Suprapubic skin (tissue), 4 donors: ENCODE data around the gene EPHB6. TPM values are rescaled to one million over a fixed set of nuclear protein-coding genes. Genes with fewer than 3 reads are reported as not detected.

ENCODE experiments used
- DNase-seq, 2 donors: peaks; one replicate each; pipeline ENCODE4 v3.0.0-alpha.2; 2019; ENCODE audit warnings: low spot score in 2 of 2
- H3K27ac ChIP-seq: fragments of 200-600 bp; sonication (generic); one replicate; pipeline ENCODE4 v1.5.1; 2019
- H3K27me3 ChIP-seq: fragments of 200-600 bp; sonication (generic); one replicate; pipeline ENCODE4 v1.5.1; 2019
- H3K36me3 ChIP-seq: fragments of 200-600 bp; sonication (generic); one replicate; pipeline ENCODE4 v1.5.1; 2019
- H3K4me1 ChIP-seq: fragments of 200-600 bp; sonication (generic); one replicate; pipeline ENCODE4 v1.5.1; 2019
- H3K4me3 ChIP-seq: fragments of 200-600 bp; sonication (generic); one replicate; pipeline ENCODE4 v1.5.1; 2019; ENCODE audit warnings: mild to moderate bottlenecking
- H3K9me3 ChIP-seq: fragments of 200-600 bp; sonication (generic); one replicate; pipeline ENCODE4 v1.5.1; 2019
- CTCF ChIP-seq, 2 donors: fragments of 200-600 bp in 1 of 2; fragments of 450-650 bp in 1 of 2; sonication (generic) in 1 of 2; IDR thresholded peaks; one replicate each; pipeline ENCODE4 v1.5.1; 2016 to 2019; ENCODE audit warnings: antibody characterized with exemption in 2 of 2, mild to moderate bottlenecking in 1 of 2, moderate library complexity in 1 of 2
- EP300 ChIP-seq: sonication (generic); formaldehyde crosslinking; IDR thresholded peaks from one replicate; pipeline ENCODE4 v1.6.1; 2017; ENCODE audit warnings: antibody characterized with exemption
- POLR2A ChIP-seq, 2 donors: fragments of 450-650 bp; IDR thresholded peaks; one replicate each; pipeline ENCODE4 v1.6.1; 2017; ENCODE audit warnings: antibody characterized with exemption in 2 of 2, mild to moderate bottlenecking in 2 of 2, moderate library complexity in 2 of 2
- POLR2AphosphoS5 ChIP-seq, 3 donors: sonication (generic); formaldehyde crosslinking; IDR thresholded peaks; one replicate each; pipeline ENCODE4 v1.6.1; 2017; ENCODE audit warnings: antibody characterized with exemption in 3 of 3
- WGBS: methylation state at CpG from one replicate; pipeline ENCODE4 v1.1.5; 2018; 5-methylcytosine and 5-hydroxymethylcytosine counted together
- total RNA-seq, 4 donors: library from RNA; depleted of rRNA; stranded (reverse); fragments of >200 nt; gene quantifications; one replicate each; pipeline ENCODE4 v1.1.0, GENCODE V29; 2016

EPHB6 gene
- total RNA-seq, 4 donors from 2014 or later: 207 to 299 (median 258) TPM

- no peak overlapping the region for H3K4me3 ChIP-seq
- no peaks in the 10 kb centered on the region for H3K36me3 ChIP-seq
- H3K9me3 ChIP-seq: no peaks in the 10 kb centered on the region
- no peak overlapping the region for H3K27ac ChIP-seq
- WGBS: 81% methylated on average over 3 of the region's 3 CpGs
- no peak for TF ChIP-seq POLR2A (IDR thresholded peaks at IDR 0.05)
- no peak for TF ChIP-seq CTCF (IDR thresholded peaks at IDR 0.05)
- no peak for TF ChIP-seq EP300
- TF ChIP-seq POLR2AphosphoS5 (IDR thresholded peaks at IDR 0.05): no peak
- H3K27me3 ChIP-seq: peaks cover 23% of the 10 kb centered on the region
- H3K4me1 ChIP-seq: peaks cover 2% of the 10 kb centered on the region
- DNase-seq: no peak
These were observed 46.9 kb upstream of the EPHB6 start for GRCh38 chr7:142807855-142808460.

GRCh38 chr7:142808461-142808801 is 46.4 kb upstream of the EPHB6 start:
- DNase-seq: no peak
- H3K4me3 ChIP-seq: no peak overlapping the region
- H3K27ac ChIP-seq: no peak overlapping the region
- no peaks in the 10 kb centered on the region for H3K36me3 ChIP-seq
- peaks cover 28% of the 10 kb centered on the region for H3K27me3 ChIP-seq
- no peaks in the 10 kb centered on the region for H3K9me3 ChIP-seq
- TF ChIP-seq POLR2A (IDR thresholded peaks at IDR 0.05) (no peak), POLR2AphosphoS5 (IDR thresholded peaks at IDR 0.05) (no peak), EP300 (no peak), CTCF (IDR thresholded peaks at IDR 0.05) (no peak)
- H3K4me1 ChIP-seq: peaks cover 4% of the 10 kb centered on the region

GRCh38 chr7:142808802-142809583 is 45.9 kb upstream of the EPHB6 start:
- H3K36me3 ChIP-seq: no peaks in the 10 kb centered on the region
- H3K4me3 ChIP-seq: no peak overlapping the region
- peaks cover 29% of the 10 kb centered on the region for H3K27me3 ChIP-seq
- H3K9me3 ChIP-seq: no peaks in the 10 kb centered on the region
- WGBS: 65% methylated on average over 6 of the region's 6 CpGs
- TF ChIP-seq EP300 (no peak), POLR2AphosphoS5 (IDR thresholded peaks at IDR 0.05) (no peak), CTCF (IDR thresholded peaks at IDR 0.05) (no peak), POLR2A (IDR thresholded peaks at IDR 0.05) (no peak)
- H3K27ac ChIP-seq: no peak overlapping the region
- peaks cover 4% of the 10 kb centered on the region for H3K4me1 ChIP-seq
- DNase-seq: peak in 1 of 2 donors; percentile 62

- Histone ChIP-seq H3K27ac (no peak overlapping the region), H3K4me3 (no peak overlapping the region), H3K27me3 (peaks cover 29% of the 10 kb centered on the region), H3K9me3 (no peaks in the 10 kb centered on the region), H3K4me1 (peaks cover 4% of the 10 kb centered on the region), H3K36me3 (no peaks in the 10 kb centered on the region)
- TF ChIP-seq POLR2AphosphoS5 (IDR thresholded peaks at IDR 0.05) (no peak), CTCF (IDR thresholded peaks at IDR 0.05) (no peak), POLR2A (IDR thresholded peaks at IDR 0.05) (no peak), EP300 (no peak)
- 93% methylated on average over 2 of the region's 2 CpGs for WGBS
- no peak for DNase-seq
These were observed 45.2 kb upstream of the EPHB6 start for GRCh38 chr7:142809671-142810070.

GRCh38 chr7:142811154-142811737 is 43.6 kb upstream of the EPHB6 start:
- 34% methylated on average over 6 of the region's 6 CpGs for WGBS

More at GRCh38 chr7:142811154-142811737, 43.6 kb upstream of the EPHB6 start:
- Histone ChIP-seq H3K27me3 (peaks cover 32% of the 10 kb centered on the region), H3K4me3 (no peak overlapping the region), H3K9me3 (no peaks in the 10 kb centered on the region), H3K36me3 (no peaks in the 10 kb centered on the region), H3K4me1 (peaks cover 4% of the 10 kb centered on the region), H3K27ac (no peak overlapping the region)
- TF ChIP-seq CTCF (IDR thresholded peaks at IDR 0.05) (peak in 1 of 2 donors; percentile 7), POLR2AphosphoS5 (IDR thresholded peaks at IDR 0.05) (no peak)
- no peak for DNase-seq
